Stimulated activated CD4-positive, alpha-beta T cell treated with anti-CD3 and anti-CD28 coated beads, Interleukin-1b, Interleukin-23, amount 100 ng/mL, for 48 hours (primary cell): ENCODE results near the gene RHEX.
"Not testable (repeated sequence)": the region's sequence is repeated elsewhere in the genome, so short reads cannot be mapped to it uniquely, and the experiment has no call there.

Source experiments
- DNase-seq: peaks from one replicate; pipeline ENCODE4 v3.0.0-alpha.2; 2020

Gene RHEX

GRCh38 chr1:206060844-206061243 lies 7.9 kb downstream of the RHEX start:
- no peak for DNase-seq

- DNase-seq, result no peak
Measured at GRCh38 chr1:206062464-206062863, 9.5 kb downstream of the RHEX start.

GRCh38 chr1:206064001-206064400 lies 11.0 kb downstream of the RHEX start:
- DNase-seq, result not testable (repeated sequence)

- not testable (repeated sequence) for DNase-seq
Measured at GRCh38 chr1:206064501-206064900, 11.5 kb downstream of the RHEX start.

GRCh38 chr1:206065547-206066145 lies 12.7 kb downstream of the RHEX start:
- DNase-seq, result no peak

GRCh38 chr1:206066479-206067171 lies 13.7 kb downstream of the RHEX start:
- DNase-seq, result no peak

- DNase-seq, result no peak
Measured at GRCh38 chr1:206067486-206068227, 14.7 kb downstream of the RHEX start.

- DNase-seq, result no peak
Measured at GRCh38 chr1:206068314-206068713, 15.3 kb downstream of the RHEX start.

GRCh38 chr1:206070627-206071304 lies 17.8 kb downstream of the RHEX start:
- no peak for DNase-seq

- no peak for DNase-seq
Measured at GRCh38 chr1:206074839-206075238, 21.9 kb downstream of the RHEX start.

- no peak for DNase-seq
Measured at GRCh38 chr1:206075786-206076755, 23.1 kb downstream of the RHEX start.

- no peak for DNase-seq
Measured at GRCh38 chr1:206079135-206079534, 26.2 kb downstream of the RHEX start.

GRCh38 chr1:206080026-206080820 lies 27.2 kb downstream of the RHEX start:
- DNase-seq, result no peak

GRCh38 chr1:206081856-206082255 lies 28.9 kb downstream of the RHEX start:
- no peak for DNase-seq

- no peak for DNase-seq
Measured at GRCh38 chr1:206082831-206083695, 30.1 kb downstream of the RHEX start.

- DNase-seq, result no peak
Measured at GRCh38 chr1:206083750-206084149, 30.8 kb downstream of the RHEX start.

GRCh38 chr1:206087091-206087490 lies 34.1 kb downstream of the RHEX start:
- no peak for DNase-seq

- no peak for DNase-seq
Measured at GRCh38 chr1:206089341-206089740, 36.4 kb downstream of the RHEX start.

GRCh38 chr1:206094024-206094423 lies 41.1 kb downstream of the RHEX start:
- no peak for DNase-seq

- no peak for DNase-seq
Measured at GRCh38 chr1:206097381-206097780, 44.4 kb downstream of the RHEX start.
